ENCODE data around the gene WBP2. TPM values are rescaled to one million over a fixed set of nuclear protein-coding genes. Genes with fewer than 3 reads are reported as not detected.

WBP2 gene
- total and polyA plus RNA-seq, 2 of the 8 experiments (the other 6 are each of a cell fraction or from before 2014, with no cell fraction given): 48.2 to 71.2 TPM

GRCh38 chr17:75823257-75824041 lies 31.7 kb downstream of the WBP2 start (continued):
- TF ChIP-seq TCF12 (IDR thresholded peaks at IDR 0.05; ENCODE audit: low read depth, low read length) (no peak), KDM5A (IDR thresholded peaks at IDR 0.05; ENCODE audit: low read length) (no peak), CHD1 (IDR thresholded peaks at IDR 0.05; ENCODE audit: low read depth, low read length) (no peak), CTBP2 (IDR thresholded peaks at IDR 0.05; ENCODE audit: borderline replicate concordance, insufficient read depth, insufficient read length, low read length) (no peak), MAX (IDR thresholded peaks at IDR 0.05) (no peak), NANOG (IDR thresholded peaks at IDR 0.05; ENCODE audit: insufficient read depth, low read depth, low read length, poor library complexity, severe bottlenecking) (no peak), HDAC2 (IDR thresholded peaks at IDR 0.05; ENCODE audit: borderline replicate concordance in 1 of 2, low read depth in 2 of 2, low read length in 2 of 2) (no peak)
